HepG2 (cell line): ENCODE results near the gene STK25. TPM values are rescaled to one million over a fixed set of nuclear protein-coding genes. Genes with fewer than 3 reads are reported as not detected.

ENCODE experiments used
- CBX5 ChIP-seq: sonication (generic); formaldehyde crosslinking; IDR thresholded peaks from 2 replicates; pipeline ENCODE4 v1.4.0; 2020; ENCODE audit warnings: missing genetic modification reagents, borderline replicate concordance
- DNMT3B ChIP-seq: conservative IDR thresholded peaks from 2 replicates; pipeline ENCODE4 v1.6.1; 2016; ENCODE audit warnings: missing biosample characterization, control low read depth
- DR1 ChIP-seq: sonication (generic); formaldehyde crosslinking; IDR thresholded peaks from 2 replicates; pipeline ENCODE4 v1.8.0; 2021; ENCODE audit warnings: mild to moderate bottlenecking, missing genetic modification reagents, inconsistent platforms
- EEA1 ChIP-seq: sonication (generic); formaldehyde crosslinking; IDR thresholded peaks from 2 replicates; pipeline ENCODE4 v1.5.1; 2020; ENCODE audit warnings: mild to moderate bottlenecking, missing genetic modification reagents, borderline replicate concordance
- IRF1 ChIP-seq: sonication (generic); formaldehyde crosslinking; IDR thresholded peaks from 2 replicates; pipeline ENCODE4 v1.4.0; 2020; ENCODE audit warnings: low read depth, mild to moderate bottlenecking, missing genetic modification reagents
- MAFK ChIP-seq, 2 experiments: IDR thresholded peaks in 1 of 2; conservative IDR thresholded peaks in 1 of 2; 2 replicates each; pipeline ENCODE4 v1.6.1; 2011; ENCODE audit warnings: improper control_type of control experiment in 2 of 2, low read length in 2 of 2
- MEIS1 ChIP-seq: sonication (generic); formaldehyde crosslinking; IDR thresholded peaks from 2 replicates; pipeline ENCODE4 v1.9.0; 2021; ENCODE audit warnings: mild to moderate bottlenecking, missing genetic modification reagents, moderate library complexity, borderline replicate concordance
- MYNN ChIP-seq: sonication (generic); formaldehyde crosslinking; IDR thresholded peaks from 2 replicates; pipeline ENCODE4 v1.4.0; 2020; ENCODE audit warnings: mild to moderate bottlenecking, low read depth, missing genetic modification reagents
- NBN ChIP-seq: fragments of 450-650 bp; conservative IDR thresholded peaks from 2 replicates; pipeline ENCODE4 v1.6.1; 2017
- PRDM10 ChIP-seq: sonication (generic); formaldehyde crosslinking; IDR thresholded peaks from 2 replicates; pipeline ENCODE4 v1.4.0; 2020; ENCODE audit warnings: low read depth, missing genetic modification reagents
- RARG ChIP-seq: sonication (generic); formaldehyde crosslinking; IDR thresholded peaks from 2 replicates; pipeline ENCODE4 v1.4.0; 2020; ENCODE audit warnings: low read depth, mild to moderate bottlenecking, missing genetic modification reagents
- SMARCE1 ChIP-seq: fragments of 450-650 bp; IDR thresholded peaks from 2 replicates; pipeline ENCODE4 v1.6.1; 2017; ENCODE audit warnings: borderline replicate concordance
- SP5 ChIP-seq: IDR thresholded peaks from 2 replicates; pipeline ENCODE4 v1.6.1; 2016; ENCODE audit warnings: low read depth, borderline replicate concordance
- STAT5B ChIP-seq: sonication (generic); formaldehyde crosslinking; IDR thresholded peaks from 2 replicates; pipeline ENCODE4 v1.4.0; 2020; ENCODE audit warnings: missing genetic modification reagents
- ZNF232 ChIP-seq: sonication (generic); formaldehyde crosslinking; IDR thresholded peaks from 2 replicates; pipeline ENCODE4 v1.4.0; 2020; ENCODE audit warnings: missing genetic modification reagents, borderline replicate concordance
- ZNF432 ChIP-seq: sonication (generic); formaldehyde crosslinking; IDR thresholded peaks from 2 replicates; pipeline ENCODE4 v1.5.0; 2020; ENCODE audit warnings: missing genetic modification reagents, mild to moderate bottlenecking, borderline replicate concordance
- ZNF670 ChIP-seq: sonication (generic); formaldehyde crosslinking; IDR thresholded peaks from 2 replicates; pipeline ENCODE4 v1.8.0; 2022; ENCODE audit warnings: mild to moderate bottlenecking, missing genetic modification reagents, borderline replicate concordance
- ZNF850 ChIP-seq: sonication (generic); formaldehyde crosslinking; conservative IDR thresholded peaks from 2 replicates; pipeline ENCODE4 v1.9.0; 2021; ENCODE audit warnings: mild to moderate bottlenecking, missing genetic modification reagents
- polyA plus RNA-seq, 8 experiments: library from polyadenylated mRNA; depleted of rRNA in 3 of 8; stranded (reverse) in 7 of 8; unstranded in 1 of 8; fragments of >200 nt; fragmentation: Illumina TruSeq in 4 of 8; extraction: Trizol in 4 of 8; gene quantifications; 2 replicates each; pipeline versions ENCODE4 v1.2.1 to v1.2.3, GENCODE V29; 2011 to 2016; ENCODE audit warnings: low read depth in 4 of 8, missing spikeins in 1 of 8, mixed read lengths in 1 of 8; ENCODE audit not compliant: insufficient read depth in 1 of 8
- total RNA-seq, 5 experiments: library from RNA; depleted of rRNA; stranded (reverse); fragments of >200 nt; fragmentation: Illumina TruSeq; extraction: Trizol; gene quantifications; 2 replicates each; pipeline ENCODE4 v1.2.3, GENCODE V29; 2016; ENCODE audit warnings: low read depth in 1 of 5
- TF ChIP-seq, protein P1 (sequence below): sonication (generic); formaldehyde crosslinking; IDR thresholded peaks from 2 replicates; pipeline ENCODE4 v1.4.0; 2020; ENCODE audit warnings: mild to moderate bottlenecking, missing genetic modification reagents
- TF ChIP-seq, protein P2 (sequence below): IDR thresholded peaks from 2 replicates; pipeline ENCODE4 v1.6.1; 2016; ENCODE audit warnings: low read depth, borderline replicate concordance

The STK25 gene
- total and polyA plus RNA-seq, 2 of the 13 experiments (the other 11 are each of a cell fraction or from before 2014, with no cell fraction given) = 177 to 481 TPM

DNA sequence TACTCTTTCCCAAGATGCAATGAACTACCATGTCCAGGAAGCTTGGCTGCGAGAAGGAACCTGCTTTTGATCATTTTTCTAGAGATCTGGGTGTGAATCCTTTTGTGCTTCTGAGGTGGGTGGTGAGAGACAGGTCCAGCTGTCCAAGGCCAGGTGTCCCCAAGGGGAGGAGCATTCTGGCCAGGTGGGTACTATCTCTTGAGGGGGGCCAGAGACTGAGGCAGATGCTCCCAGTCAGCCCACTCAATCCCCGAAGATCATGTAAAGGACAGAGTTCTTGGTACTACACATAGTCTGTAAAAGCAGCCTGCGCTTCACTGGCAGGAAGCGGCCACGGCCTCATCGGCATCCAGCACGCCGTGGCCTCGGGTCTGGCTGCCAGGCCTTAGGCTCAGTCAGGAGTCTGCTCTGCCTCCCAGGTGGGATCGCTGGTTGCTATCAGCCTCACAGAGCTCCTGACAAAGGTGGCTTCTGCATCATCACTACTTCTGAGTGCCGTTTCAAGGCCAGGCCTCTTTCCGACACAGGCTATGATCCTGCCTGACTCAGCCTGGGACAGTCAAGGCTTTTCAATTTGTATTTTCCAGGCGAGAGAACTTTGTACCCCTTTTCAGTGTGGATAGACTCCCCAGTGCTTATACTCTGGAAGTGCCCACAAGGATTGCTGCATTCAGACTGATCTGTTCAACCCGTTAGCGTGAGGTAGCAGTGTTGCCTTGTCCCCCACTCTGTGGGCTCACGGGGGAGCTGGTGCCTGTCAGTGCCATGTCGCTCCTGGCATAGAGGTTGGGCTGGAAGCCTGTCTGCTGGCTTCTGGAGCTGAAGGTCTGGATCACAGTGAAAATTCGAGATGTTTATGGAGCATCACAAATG, 29.1 kb downstream of the STK25 start (continued):
- TF ChIP-seq PRDM10 (CRISPR knock-in tag) (no peak), MYNN (CRISPR knock-in tag) (no peak), ZNF232 (CRISPR knock-in tag) (no peak), ZNF670 (CRISPR knock-in tag) (no peak), ZNF432 (no peak), CBX5 (CRISPR knock-in tag) (no peak; the same call in 1 of the 2 replicates), SP5 (CRISPR knock-in tag) (peak; percentile 28; the same call in 1 of the 2 replicates), IRF1 (CRISPR knock-in tag) (no peak), STAT5B (CRISPR knock-in tag) (no peak), ZNF850 (CRISPR knock-in tag) (no peak), NBN (no peak), DNMT3B (CRISPR knock-in tag) (no peak), MEIS1 (CRISPR knock-in tag) (no peak), RARG (no peak), MAFK (conservative IDR thresholded peaks at IDR 0.05 in 1 of 2, IDR thresholded peaks at IDR 0.05 in 1 of 2; ENCODE audit: low read length in 2 of 2) (no peak), EEA1 (CRISPR knock-in tag) (no peak), SMARCE1 (no peak), DR1 (CRISPR knock-in tag) (no peak)
- TF ChIP-seq, protein P1, sequence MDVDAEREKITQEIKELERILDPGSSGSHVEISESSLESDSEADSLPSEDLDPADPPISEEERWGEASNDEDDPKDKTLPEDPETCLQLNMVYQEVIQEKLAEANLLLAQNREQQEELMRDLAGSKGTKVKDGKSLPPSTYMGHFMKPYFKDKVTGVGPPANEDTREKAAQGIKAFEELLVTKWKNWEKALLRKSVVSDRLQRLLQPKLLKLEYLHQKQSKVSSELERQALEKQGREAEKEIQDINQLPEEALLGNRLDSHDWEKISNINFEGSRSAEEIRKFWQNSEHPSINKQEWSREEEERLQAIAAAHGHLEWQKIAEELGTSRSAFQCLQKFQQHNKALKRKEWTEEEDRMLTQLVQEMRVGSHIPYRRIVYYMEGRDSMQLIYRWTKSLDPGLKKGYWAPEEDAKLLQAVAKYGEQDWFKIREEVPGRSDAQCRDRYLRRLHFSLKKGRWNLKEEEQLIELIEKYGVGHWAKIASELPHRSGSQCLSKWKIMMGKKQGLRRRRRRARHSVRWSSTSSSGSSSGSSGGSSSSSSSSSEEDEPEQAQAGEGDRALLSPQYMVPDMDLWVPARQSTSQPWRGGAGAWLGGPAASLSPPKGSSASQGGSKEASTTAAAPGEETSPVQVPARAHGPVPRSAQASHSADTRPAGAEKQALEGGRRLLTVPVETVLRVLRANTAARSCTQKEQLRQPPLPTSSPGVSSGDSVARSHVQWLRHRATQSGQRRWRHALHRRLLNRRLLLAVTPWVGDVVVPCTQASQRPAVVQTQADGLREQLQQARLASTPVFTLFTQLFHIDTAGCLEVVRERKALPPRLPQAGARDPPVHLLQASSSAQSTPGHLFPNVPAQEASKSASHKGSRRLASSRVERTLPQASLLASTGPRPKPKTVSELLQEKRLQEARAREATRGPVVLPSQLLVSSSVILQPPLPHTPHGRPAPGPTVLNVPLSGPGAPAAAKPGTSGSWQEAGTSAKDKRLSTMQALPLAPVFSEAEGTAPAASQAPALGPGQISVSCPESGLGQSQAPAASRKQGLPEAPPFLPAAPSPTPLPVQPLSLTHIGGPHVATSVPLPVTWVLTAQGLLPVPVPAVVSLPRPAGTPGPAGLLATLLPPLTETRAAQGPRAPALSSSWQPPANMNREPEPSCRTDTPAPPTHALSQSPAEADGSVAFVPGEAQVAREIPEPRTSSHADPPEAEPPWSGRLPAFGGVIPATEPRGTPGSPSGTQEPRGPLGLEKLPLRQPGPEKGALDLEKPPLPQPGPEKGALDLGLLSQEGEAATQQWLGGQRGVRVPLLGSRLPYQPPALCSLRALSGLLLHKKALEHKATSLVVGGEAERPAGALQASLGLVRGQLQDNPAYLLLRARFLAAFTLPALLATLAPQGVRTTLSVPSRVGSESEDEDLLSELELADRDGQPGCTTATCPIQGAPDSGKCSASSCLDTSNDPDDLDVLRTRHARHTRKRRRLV = no peak
- TF ChIP-seq, protein P2, sequence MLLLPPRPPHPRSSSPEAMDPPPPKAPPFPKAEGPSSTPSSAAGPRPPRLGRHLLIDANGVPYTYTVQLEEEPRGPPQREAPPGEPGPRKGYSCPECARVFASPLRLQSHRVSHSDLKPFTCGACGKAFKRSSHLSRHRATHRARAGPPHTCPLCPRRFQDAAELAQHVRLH (CRISPR knock-in tag) = peak; percentile 43; the same call in 1 of the 2 replicates
